ENCODE results near the gene HDAC7.

The HDAC7 gene

DNA sequence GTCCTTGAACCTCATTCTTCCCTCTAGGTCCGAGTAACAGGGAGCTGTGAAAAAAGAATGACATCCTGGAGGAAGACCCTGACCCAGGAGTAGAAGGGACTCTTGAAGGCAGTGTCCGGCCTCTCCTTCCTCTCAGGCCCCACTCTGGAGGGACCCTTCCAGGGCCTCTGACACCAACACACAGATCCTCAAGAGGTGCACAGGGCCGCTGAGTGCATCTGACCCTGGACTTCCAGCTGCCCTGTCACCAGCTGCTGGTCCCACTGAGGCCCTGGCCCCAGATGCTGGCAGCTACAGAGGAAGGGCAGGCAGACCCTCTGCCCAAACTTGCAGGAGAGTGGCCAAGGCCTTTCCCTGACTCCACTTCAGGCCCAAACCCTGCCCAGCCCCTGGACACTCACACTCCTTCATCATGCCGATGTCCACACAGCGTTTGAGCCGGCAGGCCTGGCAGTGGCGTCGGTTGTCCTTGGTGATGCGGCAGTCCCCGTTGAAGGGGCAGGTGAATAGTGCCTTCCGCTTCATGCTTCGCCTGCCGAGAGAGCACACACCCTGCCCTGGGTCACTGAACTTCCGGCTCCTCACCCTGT lies 45.0 kb upstream of the HDAC7 start:
- Histone ChIP-seq H3K9me3 (ENCODE audit: severe bottlenecking) (no peaks in the 10 kb centered on the region), H3K4me3 (ENCODE audit: severe bottlenecking) (no peak overlapping the region), H3K27me3 (ENCODE audit: insufficient read depth, poor library complexity, severe bottlenecking) (no peaks in the 10 kb centered on the region), H3K27ac (ENCODE audit: poor library complexity, severe bottlenecking) (peak overlapping the region; percentile 60), H3K36me3 (ENCODE audit: low read depth) (peaks cover 36% of the 10 kb centered on the region), H3K4me1 (ENCODE audit: insufficient read depth, poor library complexity, severe bottlenecking) (peaks cover 40% of the 10 kb centered on the region)
- TF ChIP-seq, protein P1, sequence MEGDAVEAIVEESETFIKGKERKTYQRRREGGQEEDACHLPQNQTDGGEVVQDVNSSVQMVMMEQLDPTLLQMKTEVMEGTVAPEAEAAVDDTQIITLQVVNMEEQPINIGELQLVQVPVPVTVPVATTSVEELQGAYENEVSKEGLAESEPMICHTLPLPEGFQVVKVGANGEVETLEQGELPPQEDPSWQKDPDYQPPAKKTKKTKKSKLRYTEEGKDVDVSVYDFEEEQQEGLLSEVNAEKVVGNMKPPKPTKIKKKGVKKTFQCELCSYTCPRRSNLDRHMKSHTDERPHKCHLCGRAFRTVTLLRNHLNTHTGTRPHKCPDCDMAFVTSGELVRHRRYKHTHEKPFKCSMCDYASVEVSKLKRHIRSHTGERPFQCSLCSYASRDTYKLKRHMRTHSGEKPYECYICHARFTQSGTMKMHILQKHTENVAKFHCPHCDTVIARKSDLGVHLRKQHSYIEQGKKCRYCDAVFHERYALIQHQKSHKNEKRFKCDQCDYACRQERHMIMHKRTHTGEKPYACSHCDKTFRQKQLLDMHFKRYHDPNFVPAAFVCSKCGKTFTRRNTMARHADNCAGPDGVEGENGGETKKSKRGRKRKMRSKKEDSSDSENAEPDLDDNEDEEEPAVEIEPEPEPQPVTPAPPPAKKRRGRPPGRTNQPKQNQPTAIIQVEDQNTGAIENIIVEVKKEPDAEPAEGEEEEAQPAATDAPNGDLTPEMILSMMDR (IDR thresholded peaks at IDR 0.05; ENCODE audit: poor library complexity, severe bottlenecking) = no peak
- ATAC-seq (ENCODE audit: low read depth) = no peak
- DNase-seq (ENCODE audit: low spot score) = no peak

DNA sequence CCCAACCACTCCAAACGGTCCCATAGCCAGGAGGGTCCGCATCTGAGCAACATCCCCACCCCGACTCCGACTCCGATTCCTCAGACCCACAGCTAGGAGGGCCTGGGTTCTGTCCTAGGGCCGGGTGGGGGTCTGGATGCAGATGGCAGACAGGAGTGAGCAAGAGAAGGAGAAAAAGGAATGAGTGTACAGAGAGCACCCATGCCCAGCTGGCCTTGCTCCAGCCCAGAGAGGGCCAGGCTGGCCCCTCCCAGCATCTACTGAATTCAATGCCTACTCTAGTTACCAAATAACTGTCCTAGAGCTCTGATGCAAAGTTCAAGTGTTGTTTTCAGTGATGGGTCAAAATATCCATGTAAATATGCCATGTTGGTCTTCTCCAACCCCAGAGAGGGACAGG lies 44.3 kb upstream of the HDAC7 start:
- Histone ChIP-seq H3K36me3 (ENCODE audit: low read depth) (peaks cover 36% of the 10 kb centered on the region), H3K4me3 (ENCODE audit: severe bottlenecking) (no peak overlapping the region), H3K27ac (ENCODE audit: poor library complexity, severe bottlenecking) (peak overlapping the region; percentile 60), H3K9me3 (ENCODE audit: severe bottlenecking) (no peaks in the 10 kb centered on the region), H3K27me3 (ENCODE audit: insufficient read depth, poor library complexity, severe bottlenecking) (no peaks in the 10 kb centered on the region), H3K4me1 (ENCODE audit: insufficient read depth, poor library complexity, severe bottlenecking) (peaks cover 46% of the 10 kb centered on the region)
- ATAC-seq (ENCODE audit: low read depth) = peak; percentile 63
- TF ChIP-seq, protein P1 (IDR thresholded peaks at IDR 0.05; ENCODE audit: poor library complexity, severe bottlenecking) = no peak
- DNase-seq (ENCODE audit: low spot score) = no peak

DNA sequence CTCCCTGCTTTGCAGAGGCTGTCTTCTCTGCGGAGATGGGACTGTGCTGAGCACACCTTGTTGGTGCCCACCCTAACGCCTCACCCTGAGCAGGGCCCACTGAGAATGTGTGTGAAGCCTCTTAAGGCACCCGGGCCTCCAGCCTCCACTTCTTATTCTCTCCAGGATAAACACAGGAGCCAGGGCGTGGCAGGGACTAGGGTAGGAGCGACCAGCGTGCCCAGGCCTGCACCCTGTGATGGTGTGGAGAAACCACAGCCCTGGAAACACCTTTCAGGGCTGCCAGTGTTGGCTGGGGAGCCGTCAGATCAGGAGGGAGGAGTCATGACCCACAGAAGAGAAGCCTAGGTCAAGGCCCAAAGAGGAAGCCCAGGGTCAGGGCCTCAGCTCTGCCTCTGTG lies 43.8 kb upstream of the HDAC7 start:
- Histone ChIP-seq H3K4me3 (ENCODE audit: severe bottlenecking) (no peak overlapping the region), H3K9me3 (ENCODE audit: severe bottlenecking) (no peaks in the 10 kb centered on the region), H3K27me3 (ENCODE audit: insufficient read depth, poor library complexity, severe bottlenecking) (no peaks in the 10 kb centered on the region), H3K36me3 (ENCODE audit: low read depth) (peaks cover 36% of the 10 kb centered on the region), H3K27ac (ENCODE audit: poor library complexity, severe bottlenecking) (peak overlapping the region; percentile 60), H3K4me1 (ENCODE audit: insufficient read depth, poor library complexity, severe bottlenecking) (peaks cover 51% of the 10 kb centered on the region)
- TF ChIP-seq, protein P1 (IDR thresholded peaks at IDR 0.05; ENCODE audit: poor library complexity, severe bottlenecking) = no peak
- DNase-seq (ENCODE audit: low spot score) = peak; percentile 89
- peak; percentile 76 for ATAC-seq (ENCODE audit: low read depth)

DNA sequence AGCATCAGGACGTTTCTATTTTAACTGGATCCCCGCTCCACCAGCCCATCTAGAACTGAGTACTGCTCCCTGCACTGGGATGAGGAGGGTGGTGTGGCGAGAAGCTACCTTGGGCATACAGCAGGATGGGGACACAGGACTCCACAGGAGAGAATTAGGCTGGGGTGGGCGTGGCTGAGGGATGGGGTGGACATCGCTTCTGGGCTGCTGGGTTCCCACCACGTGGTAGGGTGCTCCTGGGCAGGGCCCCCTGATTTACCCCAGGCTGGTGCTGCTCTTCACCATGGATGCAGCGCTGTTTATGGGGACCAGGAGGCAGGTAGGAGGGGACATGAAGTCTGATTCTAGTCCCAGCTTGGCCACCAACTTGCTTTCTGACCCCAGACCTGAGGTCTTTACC lies 43.2 kb upstream of the HDAC7 start:
- H3K9me3 ChIP-seq (ENCODE audit: severe bottlenecking) = no peaks in the 10 kb centered on the region
- peaks cover 52% of the 10 kb centered on the region for H3K4me1 ChIP-seq (ENCODE audit: insufficient read depth, poor library complexity, severe bottlenecking)
- H3K4me3 ChIP-seq (ENCODE audit: severe bottlenecking) = no peak overlapping the region
- TF ChIP-seq, protein P1 (IDR thresholded peaks at IDR 0.05; ENCODE audit: poor library complexity, severe bottlenecking) = no peak
- peaks cover 34% of the 10 kb centered on the region for H3K36me3 ChIP-seq (ENCODE audit: low read depth)
- DNase-seq (ENCODE audit: low spot score) = no peak
- H3K27ac ChIP-seq (ENCODE audit: poor library complexity, severe bottlenecking) = peak overlapping the region; percentile 60
- no peak for ATAC-seq (ENCODE audit: low read depth)
- H3K27me3 ChIP-seq (ENCODE audit: insufficient read depth, poor library complexity, severe bottlenecking) = no peaks in the 10 kb centered on the region

DNA sequence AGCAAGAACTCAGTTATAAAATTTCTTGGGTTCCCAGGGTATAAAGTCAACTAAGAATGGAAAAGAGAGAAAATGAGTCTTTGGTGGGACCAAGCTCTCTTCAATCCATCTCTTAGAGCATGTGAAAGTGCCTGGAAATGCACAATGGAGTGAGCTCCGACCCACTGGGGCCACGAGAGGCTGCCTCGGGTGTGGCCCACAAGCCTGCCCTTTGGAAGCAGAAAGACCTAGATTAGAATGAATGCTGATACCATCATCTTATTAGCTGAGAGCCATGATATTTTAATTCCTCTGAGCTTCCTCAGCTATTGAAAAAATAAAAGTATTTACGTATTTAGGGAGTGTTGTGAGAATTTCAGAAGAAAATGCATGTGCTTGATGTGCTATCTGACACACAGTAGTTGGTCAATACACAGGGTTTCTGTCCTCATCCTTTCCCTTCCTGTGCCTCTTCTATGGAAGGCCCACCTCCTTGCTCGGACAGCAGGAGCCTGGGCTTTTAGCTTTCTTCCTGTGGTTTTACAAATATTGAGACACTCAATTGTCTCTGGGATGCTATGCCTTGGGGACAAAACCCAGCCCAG lies 42.6 kb upstream of the HDAC7 start:
- H3K27me3 ChIP-seq (ENCODE audit: insufficient read depth, poor library complexity, severe bottlenecking) = no peaks in the 10 kb centered on the region
- no peak overlapping the region for H3K4me3 ChIP-seq (ENCODE audit: severe bottlenecking)
- DNase-seq (ENCODE audit: low spot score) = no peak
- H3K36me3 ChIP-seq (ENCODE audit: low read depth) = peaks cover 38% of the 10 kb centered on the region
- no peaks in the 10 kb centered on the region for H3K9me3 ChIP-seq (ENCODE audit: severe bottlenecking)
- TF ChIP-seq, protein P1 (IDR thresholded peaks at IDR 0.05; ENCODE audit: poor library complexity, severe bottlenecking) = no peak
- H3K27ac ChIP-seq (ENCODE audit: poor library complexity, severe bottlenecking) = peak overlapping the region; percentile 60
- H3K4me1 ChIP-seq (ENCODE audit: insufficient read depth, poor library complexity, severe bottlenecking) = peaks cover 47% of the 10 kb centered on the region
- no peak for ATAC-seq (ENCODE audit: low read depth)
